ENCODE results near the gene NBEAL2. TPM values are rescaled to one million over a fixed set of nuclear protein-coding genes. Genes with fewer than 3 reads are reported as not detected.

Gene NBEAL2
- total and polyA plus RNA-seq, 2 of the 8 experiments (the other 6 are each of a cell fraction or from before 2014, with no cell fraction given): 27.3 to 46.9 TPM

DNA sequence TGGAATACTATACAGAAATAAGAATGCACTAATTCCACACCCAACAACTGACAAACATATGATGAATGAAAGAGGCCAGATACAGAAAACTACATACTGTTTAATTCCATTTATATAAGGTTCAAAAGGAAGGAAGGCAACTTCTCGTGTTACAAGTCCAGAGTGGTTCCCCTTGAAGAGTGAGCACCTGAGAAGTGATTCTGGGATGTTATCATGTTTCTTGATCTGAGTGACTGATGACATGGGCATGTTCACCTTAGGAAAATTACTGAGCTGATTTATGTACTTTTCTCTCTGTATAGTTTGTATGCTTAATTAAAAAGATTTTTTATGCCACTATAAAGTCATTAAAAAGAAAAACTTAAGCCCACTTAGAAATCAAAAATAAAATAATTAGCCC, 16.5 kb upstream of the NBEAL2 start:
- Histone ChIP-seq H2AFZ (ENCODE audit: low read length) (no peak overlapping the region), H2BK15ac (ENCODE audit: low read length) (no peak overlapping the region), H3K27me3 (replicated peaks in 1 of 4; ENCODE audit: control insufficient read depth in 3 of 4, extremely low read depth in 1 of 4, insufficient read depth in 3 of 4, low read length in 3 of 4) (no peaks in the 10 kb centered on the region), H3K4ac (replicated peaks; ENCODE audit: insufficient read length, low read depth, low read length) (no peak overlapping the region), H3K4me1 (replicated peaks in 1 of 4; ENCODE audit: control insufficient read depth in 3 of 4, insufficient read depth in 4 of 4, low read length in 3 of 4) (peaks cover 0 to 5% (median 3%) of the 10 kb centered on the region in 4 experiments; a peak in 1 of 7 replicates), H3K14ac (ENCODE audit: insufficient read length) (no peak overlapping the region), H2BK12ac (ENCODE audit: low read depth, low read length) (no peak overlapping the region), H3K56ac (replicated peaks; ENCODE audit: insufficient read length, low read depth, low read length) (no peak overlapping the region), H3K4me2 (ENCODE audit: insufficient read depth in 1 of 2, low read depth in 2 of 2, low read length in 2 of 2) (no peak overlapping the region), H3K79me2 (ENCODE audit: control insufficient read depth in 1 of 2, insufficient read depth in 2 of 2, low read length in 2 of 2) (peaks cover 50 to 81% of the 10 kb centered on the region in 2 experiments), H4K8ac (ENCODE audit: extremely low read depth, insufficient read depth, low read length) (no peak overlapping the region), H3K18ac (ENCODE audit: extremely low read depth, low read length) (no peak overlapping the region), H4K20me1 (replicated peaks in 1 of 2; ENCODE audit: control insufficient read depth in 1 of 2, insufficient read depth in 2 of 2, low read length in 2 of 2) (peaks cover 34 to 43% of the 10 kb centered on the region in 2 experiments), H3K9ac (replicated peaks in 1 of 4; ENCODE audit: extremely low read depth in 1 of 4, low read depth in 3 of 4, low read length in 3 of 4) (no peak overlapping the region), H3K23ac (ENCODE audit: insufficient read length) (no peak overlapping the region), H4K91ac (replicated peaks; ENCODE audit: insufficient read length, low read length) (no peak overlapping the region), H3K23me2 (ENCODE audit: low read depth, low read length) (peaks cover 4% of the 10 kb centered on the region; the same call in 1 of the 2 replicates), H2BK120ac (replicated peaks; ENCODE audit: low read depth, low read length) (no peak overlapping the region), H3K27ac (ENCODE audit: low read depth, low read length) (no peak overlapping the region), H2BK5ac (ENCODE audit: low read depth, low read length) (no peak overlapping the region), H3K36me3 (ENCODE audit: control insufficient read depth in 2 of 4, insufficient read depth in 4 of 4, low read length in 3 of 4) (peaks cover 0 to 7% (median 0%) of the 10 kb centered on the region in 4 experiments; a peak in 2 of 8 replicates), H2AK5ac (ENCODE audit: low read depth, low read length) (no peak overlapping the region), H3K4me3 (ENCODE audit: extremely low read depth in 1 of 4, insufficient read depth in 2 of 4, low read depth in 3 of 4, low read length in 4 of 4) (no peak overlapping the region), H4K5ac (ENCODE audit: insufficient read length, low read depth, low read length) (no peak overlapping the region), H3K9me3 (ENCODE audit: insufficient read depth in 2 of 2, low read depth in 1 of 2, low read length in 1 of 2) (peaks cover 0 to 6% of the 10 kb centered on the region in 2 experiments; a peak in 2 of 4 replicates), H2BK20ac (ENCODE audit: low read length) (no peak overlapping the region), H3K79me1 (ENCODE audit: low read depth, low read length) (peaks cover 40% of the 10 kb centered on the region)
- TF ChIP-seq SIN3A (conservative IDR thresholded peaks at IDR 0.05 in 1 of 2, IDR thresholded peaks at IDR 0.05 in 1 of 2; ENCODE audit: low read depth in 1 of 2, low read length in 2 of 2) (no peak), CBX8 (IDR thresholded peaks at IDR 0.05; ENCODE audit: borderline replicate concordance, low read depth, low read length) (no peak), POU5F1 (IDR thresholded peaks at IDR 0.05; ENCODE audit: low read depth, low read length) (no peak), EP300 (IDR thresholded peaks at IDR 0.05; ENCODE audit: borderline replicate concordance in 1 of 2, low read depth in 2 of 2, low read length in 2 of 2) (no peak), TAF7 (optimal IDR thresholded peaks at IDR 0.05; ENCODE audit: borderline replicate concordance, low read depth, low read length) (no peak)
- 94% methylated on average over 1 of the region's 1 CpG; no CpG with 5 or more reads in 1 of the 2 experiments for whole genome bisulfite sequencing, 2 experiments (ENCODE audit: extremely low coverage in 1 of 2, insufficient coverage in 1 of 2, insufficient read length in 1 of 2, insufficient replicate concordance in 2 of 2, low coverage in 1 of 2, low lambda C conversion rate in 2 of 2, missing lambda C conversion rate in 1 of 2)
- ChIA-PET POLR2A (ENCODE audit: partially characterized antibody) (no interaction called here), CTCF (ENCODE audit: partially characterized antibody) (interaction anchor here (0.6 kb wide), 1 partner anchor 10 kb away, joined by 3 read pairs; no protein-coding TSS in a partner anchor)
- no peak for DNase-seq (ENCODE audit: low read depth in 1 of 2, low spot score in 2 of 2)
- FAIRE-seq: no peak
